ENCODE measurements around the gene HTRA1. TPM values are rescaled to one million over a fixed set of nuclear protein-coding genes. Genes with fewer than 3 reads are reported as not detected.

The HTRA1 gene
- total RNA-seq, 1 experiment from 2014 or later: not detected

- DNase-seq (ENCODE audit: low spot score): no peak
Measured at GRCh38 chr10:122553341-122553740, 92.0 kb downstream of the HTRA1 start.

DNA sequence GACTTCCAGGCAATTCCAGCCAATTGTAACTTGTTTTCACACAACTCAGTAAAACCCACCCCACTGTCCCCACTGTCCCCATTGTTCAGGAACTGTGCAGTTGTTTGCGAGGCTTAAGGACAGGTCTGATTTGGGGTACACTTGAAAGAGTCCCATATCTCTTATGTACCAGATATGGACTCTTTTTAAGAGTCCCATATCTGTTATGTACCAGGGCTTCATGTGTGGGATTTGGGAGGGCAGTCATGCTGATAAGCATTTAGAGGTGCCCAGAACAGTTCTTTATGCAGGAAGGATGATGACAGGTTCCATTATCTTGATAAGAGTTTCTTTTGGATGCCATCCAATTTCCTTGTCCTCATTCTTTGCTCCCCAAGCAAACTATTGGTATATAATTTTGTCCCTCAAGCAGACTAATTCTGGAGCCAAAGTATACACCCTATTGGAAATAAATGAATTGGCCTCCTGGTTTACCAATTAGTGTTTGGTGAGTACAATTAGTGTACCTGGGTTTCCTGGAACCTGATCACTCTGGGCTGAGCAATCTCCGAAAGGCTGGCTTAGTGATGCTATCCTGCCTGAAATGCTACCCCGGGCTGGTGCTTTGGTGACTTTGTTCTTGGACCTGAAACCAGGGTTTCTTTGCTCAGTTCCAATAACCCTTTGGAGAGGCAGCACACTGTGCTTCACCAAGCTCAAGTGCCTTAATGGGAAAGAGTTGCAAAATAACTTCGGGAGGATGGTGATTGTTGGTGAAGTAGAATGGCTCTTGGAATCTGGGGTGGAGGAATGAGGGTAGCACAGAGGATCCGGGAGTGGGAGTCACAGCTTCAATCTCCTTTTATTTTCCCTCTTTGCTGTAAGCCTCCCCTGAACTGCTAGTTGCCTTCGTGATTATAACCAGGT, 93.0 kb downstream of the HTRA1 start:
- DNase-seq (ENCODE audit: low spot score): no peak

GRCh38 chr10:122555442-122555841, 94.1 kb downstream of the HTRA1 start:
- no peak for DNase-seq (ENCODE audit: low spot score)

DNA sequence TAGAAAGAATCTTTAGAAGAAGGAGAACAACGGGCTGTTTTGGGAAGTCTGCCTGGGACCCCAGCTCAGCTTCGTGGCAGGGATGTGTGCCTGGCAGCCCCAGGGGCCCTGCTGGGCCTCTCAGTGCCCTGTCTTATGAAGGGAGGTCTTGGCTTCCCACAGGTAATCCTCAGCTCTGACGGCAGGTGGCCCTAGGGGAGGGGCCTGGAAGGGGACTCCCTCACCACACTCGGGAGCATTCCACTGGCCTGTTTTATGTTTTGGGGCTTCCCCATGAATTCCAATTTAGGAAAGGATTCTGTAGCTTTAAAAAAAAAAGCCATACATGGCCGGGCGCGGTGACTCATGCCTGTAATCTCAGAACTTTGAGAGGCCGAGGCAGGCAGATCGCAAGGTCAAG, 96.2 kb downstream of the HTRA1 start:
- DNase-seq (ENCODE audit: low spot score): no peak

- DNase-seq (ENCODE audit: low spot score): no peak
Measured at GRCh38 chr10:122558452-122558851, 97.1 kb downstream of the HTRA1 start.

DNA sequence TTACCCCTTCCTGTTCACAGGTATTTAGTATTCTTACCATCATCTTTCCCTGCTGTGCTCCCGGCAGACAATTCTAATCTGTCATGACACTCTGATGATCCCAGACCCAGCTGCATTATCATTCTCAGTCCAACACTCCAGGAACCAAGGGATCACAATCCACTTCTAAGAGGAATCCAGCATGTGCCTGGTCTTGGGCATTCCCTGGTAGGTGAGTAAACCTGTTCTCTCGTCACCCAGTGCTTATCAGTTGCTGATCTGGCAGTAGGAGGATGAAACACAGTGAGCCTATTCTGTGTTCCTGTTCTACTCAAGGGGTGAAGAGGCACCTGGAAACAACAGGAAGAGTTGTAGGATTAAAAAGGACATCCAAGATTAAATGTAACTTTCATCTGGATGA, 97.9 kb downstream of the HTRA1 start:
- DNase-seq (ENCODE audit: low spot score): no peak

GRCh38 chr10:122560279-122560804, 99.0 kb downstream of the HTRA1 start, which contains the start of gene DMBT1:
TSS of gene DMBT1 (plus strand) at chr10:122560754. CDS start at chr10:122560771, 17 bp downstream.
- no peak for DNase-seq (ENCODE audit: low spot score)

- DNase-seq (ENCODE audit: low spot score): no peak
Measured at GRCh38 chr10:122561212-122561611, 99.9 kb downstream of the HTRA1 start.

DNA sequence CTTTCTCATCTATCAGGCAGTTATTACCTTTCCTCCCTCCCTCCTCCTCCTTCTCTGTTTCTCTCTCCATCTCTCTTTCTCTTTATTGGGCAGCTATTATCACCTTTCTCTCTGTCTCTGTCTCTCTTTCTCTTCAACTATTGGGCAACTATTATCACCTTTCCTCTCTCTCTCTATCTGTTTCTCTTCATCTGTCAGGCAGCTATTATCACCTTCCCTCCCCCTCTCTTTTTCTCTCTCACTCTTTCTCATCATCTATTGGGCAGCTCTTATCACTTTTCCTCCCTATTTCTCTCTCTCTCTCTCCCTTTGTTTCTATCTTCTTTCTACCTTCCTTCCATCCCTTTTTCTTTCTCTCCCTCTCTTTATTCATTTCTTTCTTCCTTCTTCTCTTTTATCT, 100.4 kb downstream of the HTRA1 start:
- DNase-seq (ENCODE audit: low spot score): no peak

Small RNA genes within 50 kb of the gene (small RNA-seq; reads per million reads assigned to genes)
- not detected for gene MIR3941

Other genes starting within 250 kb of the HTRA1 start
- 4.0 and 4.7 TPM in 2 replicates for gene BTBD16, start 190.3 kb upstream of the HTRA1 start, total RNA-seq (2014; rRNA removed; shearing (Covaris generic))
- gene PLEKHA1, start 86.8 kb upstream of the HTRA1 start, total RNA-seq (2014; rRNA removed; shearing (Covaris generic)): 13.0 and 15.8 TPM in 2 replicates
- not detected in 2 replicates for gene ARMS2, start 6.9 kb upstream of the HTRA1 start, total RNA-seq (2014; rRNA removed; shearing (Covaris generic))
- 0.38 and 0.39 TPM in 2 replicates for gene DMBT1, start 99.2 kb downstream of the HTRA1 start, total RNA-seq (2014; rRNA removed; shearing (Covaris generic))
- not detected in 2 replicates for gene C10orf120, start 238.3 kb downstream of the HTRA1 start, total RNA-seq (2014; rRNA removed; shearing (Covaris generic))